ENCODE measurements around the gene RPN1. TPM values are rescaled to one million over a fixed set of nuclear protein-coding genes. Genes with fewer than 3 reads are reported as not detected.

RPN1 gene
- total and polyA plus RNA-seq, 2 of the 8 experiments (the other 6 are each of a cell fraction or from before 2014, with no cell fraction given), result 165 to 211 TPM

DNA sequence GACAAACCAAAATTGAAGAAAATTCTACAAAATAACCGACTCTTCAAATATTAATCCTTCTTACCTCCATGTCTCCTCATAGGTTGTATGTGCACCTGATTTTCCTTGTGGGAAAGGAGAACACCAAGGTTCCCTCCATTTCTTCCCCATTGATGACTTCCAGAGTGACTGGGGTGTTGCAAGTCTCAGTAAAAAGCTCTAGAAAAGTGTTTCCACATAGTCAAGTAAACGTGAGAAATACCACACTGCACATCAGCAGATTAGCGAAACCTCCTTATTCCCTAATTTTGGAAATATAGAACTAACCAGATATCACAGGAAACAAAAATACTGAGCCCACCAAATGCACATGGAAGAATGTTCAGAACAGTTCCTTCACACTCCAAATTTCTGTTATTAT, 4.9 kb upstream of the RPN1 start:
- Histone ChIP-seq H3K27ac (ENCODE audit: low read depth, low read length) (no peak overlapping the region), H3K23ac (ENCODE audit: insufficient read length) (no peak overlapping the region), H2BK120ac (replicated peaks; ENCODE audit: low read depth, low read length) (no peak overlapping the region), H3K9me3 (ENCODE audit: insufficient read depth in 2 of 2, low read depth in 1 of 2, low read length in 1 of 2) (no peaks in the 10 kb centered on the region), H3K79me2 (ENCODE audit: control insufficient read depth in 1 of 2, insufficient read depth in 2 of 2, low read length in 2 of 2) (peaks cover 0 to under 1% of the 10 kb centered on the region in 2 experiments; a peak in 2 of 4 replicates), H2AK5ac (ENCODE audit: low read depth, low read length) (no peak overlapping the region), H4K5ac (ENCODE audit: insufficient read length, low read depth, low read length) (no peak overlapping the region), H3K18ac (ENCODE audit: extremely low read depth, low read length) (no peak overlapping the region), H3K36me3 (ENCODE audit: control insufficient read depth in 2 of 4, insufficient read depth in 4 of 4, low read length in 3 of 4) (no peaks in the 10 kb centered on the region), H3K56ac (replicated peaks; ENCODE audit: insufficient read length, low read depth, low read length) (no peak overlapping the region), H2BK20ac (ENCODE audit: low read length) (no peak overlapping the region), H3K27me3 (replicated peaks in 1 of 4; ENCODE audit: control insufficient read depth in 3 of 4, extremely low read depth in 1 of 4, insufficient read depth in 3 of 4, low read length in 3 of 4) (no peaks in the 10 kb centered on the region), H2BK12ac (ENCODE audit: low read depth, low read length) (no peak overlapping the region), H2BK5ac (ENCODE audit: low read depth, low read length) (no peak overlapping the region), H3K23me2 (ENCODE audit: low read depth, low read length) (no peaks in the 10 kb centered on the region; the same call in 1 of the 2 replicates), H3K79me1 (ENCODE audit: low read depth, low read length) (no peaks in the 10 kb centered on the region), H4K8ac (ENCODE audit: extremely low read depth, insufficient read depth, low read length) (no peak overlapping the region), H4K91ac (replicated peaks; ENCODE audit: insufficient read length, low read length) (no peak overlapping the region), H3K4me2 (ENCODE audit: insufficient read depth in 1 of 2, low read depth in 2 of 2, low read length in 2 of 2) (no peak overlapping the region), H3K4me1 (replicated peaks in 1 of 4; ENCODE audit: control insufficient read depth in 3 of 4, insufficient read depth in 4 of 4, low read length in 3 of 4) (no peaks in the 10 kb centered on the region), H4K20me1 (replicated peaks in 1 of 2; ENCODE audit: control insufficient read depth in 1 of 2, insufficient read depth in 2 of 2, low read length in 2 of 2) (no peaks in the 10 kb centered on the region), H2AFZ (ENCODE audit: low read length) (no peak overlapping the region), H3K14ac (ENCODE audit: insufficient read length) (no peak overlapping the region), H3K9ac (replicated peaks in 1 of 4; ENCODE audit: extremely low read depth in 1 of 4, low read depth in 3 of 4, low read length in 3 of 4) (no peak overlapping the region), H2BK15ac (ENCODE audit: low read length) (no peak overlapping the region), H3K4ac (replicated peaks; ENCODE audit: insufficient read length, low read depth, low read length) (no peak overlapping the region), H3K4me3 (ENCODE audit: extremely low read depth in 1 of 4, insufficient read depth in 2 of 4, low read depth in 3 of 4, low read length in 4 of 4) (no peak overlapping the region)
- no peak for TF ChIP-seq BRCA1 (IDR thresholded peaks at IDR 0.05; ENCODE audit: low read depth, low read length)
- TF ChIP-seq POLR2AphosphoS5 (IDR thresholded peaks at IDR 0.05; ENCODE audit: low read depth, low read length), result no peak
- TF ChIP-seq HDAC6 (IDR thresholded peaks at IDR 0.05; ENCODE audit: low read depth, low read length), result no peak
- TF ChIP-seq CHD2 (IDR thresholded peaks at IDR 0.05; ENCODE audit: low read length), result no peak
- no peak for TF ChIP-seq BACH1 (IDR thresholded peaks at IDR 0.05; ENCODE audit: low read length)
- TF ChIP-seq RBBP5 (IDR thresholded peaks at IDR 0.05; ENCODE audit: borderline replicate concordance, low read depth, low read length), result no peak
- TF ChIP-seq TCF12 (IDR thresholded peaks at IDR 0.05; ENCODE audit: low read depth, low read length), result no peak
- no peak for TF ChIP-seq CTBP2 (IDR thresholded peaks at IDR 0.05; ENCODE audit: borderline replicate concordance, insufficient read depth, insufficient read length, low read length)
- TF ChIP-seq, protein P1, sequence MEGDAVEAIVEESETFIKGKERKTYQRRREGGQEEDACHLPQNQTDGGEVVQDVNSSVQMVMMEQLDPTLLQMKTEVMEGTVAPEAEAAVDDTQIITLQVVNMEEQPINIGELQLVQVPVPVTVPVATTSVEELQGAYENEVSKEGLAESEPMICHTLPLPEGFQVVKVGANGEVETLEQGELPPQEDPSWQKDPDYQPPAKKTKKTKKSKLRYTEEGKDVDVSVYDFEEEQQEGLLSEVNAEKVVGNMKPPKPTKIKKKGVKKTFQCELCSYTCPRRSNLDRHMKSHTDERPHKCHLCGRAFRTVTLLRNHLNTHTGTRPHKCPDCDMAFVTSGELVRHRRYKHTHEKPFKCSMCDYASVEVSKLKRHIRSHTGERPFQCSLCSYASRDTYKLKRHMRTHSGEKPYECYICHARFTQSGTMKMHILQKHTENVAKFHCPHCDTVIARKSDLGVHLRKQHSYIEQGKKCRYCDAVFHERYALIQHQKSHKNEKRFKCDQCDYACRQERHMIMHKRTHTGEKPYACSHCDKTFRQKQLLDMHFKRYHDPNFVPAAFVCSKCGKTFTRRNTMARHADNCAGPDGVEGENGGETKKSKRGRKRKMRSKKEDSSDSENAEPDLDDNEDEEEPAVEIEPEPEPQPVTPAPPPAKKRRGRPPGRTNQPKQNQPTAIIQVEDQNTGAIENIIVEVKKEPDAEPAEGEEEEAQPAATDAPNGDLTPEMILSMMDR (IDR thresholded peaks at IDR 0.05; ENCODE audit: control extremely low read depth in 1 of 3, insufficient read depth in 1 of 3, low read depth in 1 of 3, low read length in 3 of 3), result no peak
- no peak for TF ChIP-seq ASH2L (IDR thresholded peaks at IDR 0.05; ENCODE audit: low read length)
- no peak for TF ChIP-seq TAF1 (IDR thresholded peaks at IDR 0.05; ENCODE audit: low read depth, low read length)
- POLR2A ChIA-PET (ENCODE audit: partially characterized antibody), result no interaction called here
- CTCF ChIA-PET (ENCODE audit: partially characterized antibody), result interaction anchor here (1.4 to 1.8 kb wide), 2 partner anchors 11 to 139 kb away, joined by 3 to 4 read pairs; no protein-coding TSS in a partner anchor
- FAIRE-seq (no peak), DNase-seq (ENCODE audit: low read depth in 1 of 2, low spot score in 2 of 2) (no peak)
- WGBS, 2 experiments (ENCODE audit: extremely low coverage in 1 of 2, insufficient coverage in 1 of 2, insufficient read length in 1 of 2, insufficient replicate concordance in 2 of 2, low coverage in 1 of 2, low lambda C conversion rate in 2 of 2, missing lambda C conversion rate in 1 of 2), result 89% methylated on average over 3 of the region's 3 CpGs; no CpG with 5 or more reads in 1 of the 2 experiments
